HAP-1 (cell line): ENCODE results near the gene CSPG4.
A peak's percentile ranks its signal among the peaks of the same experiment; 100 is the strongest.
"Not testable (repeated sequence)": the region's sequence is repeated elsewhere in the genome, so short reads cannot be mapped to it uniquely, and the experiment has no call there.

Experiments used
- DNase-seq, 2 experiments: peaks; one replicate each; pipeline ENCODE4 v3.0.0-alpha.2; 2016 to 2020; ENCODE audit warnings: low spot score in 2 of 2
- H3K27me3 ChIP-seq: fragments of 250-450 bp; sonication (Bioruptor Pico); 2 replicates; pipeline ENCODE4 v1.5.1; 2020; ENCODE audit warnings: low read depth, mild to moderate bottlenecking, moderate library complexity
- H3K36me3 ChIP-seq: fragments of 250-450 bp; sonication (Bioruptor Pico); replicated peaks from 2 replicates; pipeline ENCODE4 v1.5.1; 2020; ENCODE audit warnings: mild to moderate bottlenecking
- H3K4me1 ChIP-seq: fragments of 250-450 bp; sonication (Bioruptor Pico); 2 replicates; pipeline ENCODE4 v1.5.1; 2020; ENCODE audit warnings: mild to moderate bottlenecking
- H3K4me3 ChIP-seq: fragments of 250-450 bp; sonication (Bioruptor Pico); 2 replicates; pipeline ENCODE4 v1.5.1; 2020; ENCODE audit warnings: mild to moderate bottlenecking, moderate library complexity
- H3K9me3 ChIP-seq: fragments of 250-450 bp; sonication (Bioruptor Pico); 2 replicates; pipeline ENCODE4 v1.5.1; 2020; ENCODE audit warnings: mild to moderate bottlenecking, moderate library complexity
- in situ Hi-C: fragments of 300-500 bp; cut with MboI; formaldehyde crosslinking; loops from 3 replicates; pipeline ENCODE4 v1.14.3; 2020; ENCODE audit warnings: low sequenced_read_pairs, inconsistent platforms, mixed read lengths

CSPG4 gene

GRCh38 chr15:75633922-75634321 lies 78.7 kb downstream of the CSPG4 start:
- in situ Hi-C loops, H3K4me3 ChIP-seq, H3K36me3 ChIP-seq, DNase-seq, H3K9me3 ChIP-seq, H3K4me1 ChIP-seq, H3K27me3 ChIP-seq: not testable (repeated sequence)

- Histone ChIP-seq H3K27me3 (no peaks in the 10 kb centered on the region), H3K36me3 (no peaks in the 10 kb centered on the region), H3K4me3 (no peak overlapping the region), H3K9me3 (no peaks in the 10 kb centered on the region), H3K4me1 (no peaks in the 10 kb centered on the region; the same call in 1 of the 2 replicates)
- in situ Hi-C loops: no loop called here
- no peak for DNase-seq
Observed at GRCh38 chr15:75631935-75632334, 80.7 kb downstream of the CSPG4 start.

- Histone ChIP-seq H3K9me3 (no peaks in the 10 kb centered on the region), H3K4me1 (peaks cover 8% of the 10 kb centered on the region), H3K4me3 (peak within 1 kb of the TSS; percentile 99), H3K36me3 (peaks cover 6% of the 10 kb centered on the region; the same call in 1 of the 2 replicates), H3K27me3 (no peaks in the 10 kb centered on the region)
- in situ Hi-C loops: no loop called here
- DNase-seq: peak; percentile 99 to 100
Observed at GRCh38 chr15:75625542-75626347, 86.9 kb downstream of the CSPG4 start, which contains the start of gene SNUPN. TSS of gene SNUPN (minus strand) at chr15:75625725. CDS start at chr15:75621051, 4,674 bp downstream.
